ENCODE results near the gene HDGFL3. TPM values are rescaled to one million over a fixed set of nuclear protein-coding genes. Genes with fewer than 3 reads are reported as not detected.

HDGFL3 gene
- total and polyA plus RNA-seq, 2 experiments from 2014 or later, result 31.3 to 50.6 TPM

DNA sequence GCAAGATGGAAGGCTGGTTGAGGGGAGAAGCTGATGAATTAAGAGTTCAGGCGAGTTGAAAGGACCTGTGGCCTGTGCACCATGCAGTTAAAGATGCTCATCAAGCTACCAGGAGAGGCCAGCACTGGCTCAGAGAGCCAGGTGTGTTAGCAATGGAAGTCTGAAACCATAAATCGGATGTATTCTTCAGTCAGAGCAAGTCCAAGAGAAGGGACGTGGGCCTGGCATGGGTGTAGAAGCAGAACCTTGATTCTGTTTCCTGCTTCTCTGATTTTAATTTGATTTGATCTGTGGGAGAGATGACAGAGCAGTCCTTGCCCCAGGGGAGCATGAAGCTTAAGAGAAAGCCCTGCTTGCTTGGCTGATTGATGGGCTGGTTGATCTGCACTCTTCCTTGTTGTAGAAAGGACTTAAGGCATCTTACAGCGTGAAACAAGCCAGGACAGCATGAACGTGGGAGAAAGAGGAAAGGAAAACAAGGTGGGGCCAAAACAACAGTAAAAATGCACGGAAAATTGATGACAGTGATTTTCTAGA is 89.3 kb downstream of the HDGFL3 start:
- H4K20me1 ChIP-seq (ENCODE audit: insufficient read depth, poor library complexity, severe bottlenecking), result no peaks in the 10 kb centered on the region
- H3K4me2 ChIP-seq, result no peak overlapping the region
- 75% methylated on average over 6 of the region's 6 CpGs for WGBS (ENCODE audit: low lambda C conversion rate, missing lambda C conversion rate)

DNA sequence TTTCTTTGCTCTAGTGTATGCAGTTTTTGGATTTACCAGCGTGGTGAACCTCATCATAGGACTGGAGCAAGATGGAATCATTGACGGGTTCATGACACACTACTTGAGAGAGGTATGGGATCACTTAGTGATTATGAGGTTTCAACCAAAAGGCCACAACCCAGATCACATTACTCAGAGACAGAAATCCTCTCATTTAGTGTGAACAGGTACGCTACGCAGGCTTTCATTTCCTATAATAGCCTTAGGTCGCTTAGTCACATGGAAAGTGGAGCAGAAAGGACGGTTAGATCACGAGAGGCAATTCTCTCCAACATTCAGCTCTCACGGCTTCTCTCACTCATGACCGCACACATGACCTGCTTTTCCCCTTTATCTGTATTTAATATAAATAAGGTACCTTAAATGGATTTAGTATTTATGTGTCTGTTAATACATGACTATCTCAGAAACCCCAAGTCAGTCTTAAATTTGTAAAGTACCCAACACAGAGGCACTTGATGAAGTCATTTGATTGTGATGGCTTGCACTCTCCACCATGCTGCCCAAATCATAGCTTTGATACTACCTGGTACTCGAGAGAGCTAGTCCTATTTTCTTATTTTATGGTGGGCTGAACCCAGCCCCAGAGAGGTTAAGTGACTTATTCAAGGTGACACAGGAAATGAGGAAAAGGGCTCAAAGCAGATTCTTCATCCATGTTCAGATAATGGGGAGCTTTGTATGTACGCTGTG is 91.6 kb downstream of the HDGFL3 start:
- H3K4me1 ChIP-seq (ENCODE audit: insufficient read depth), result no peaks in the 10 kb centered on the region
- H3K36me3 ChIP-seq (replicated peaks; ENCODE audit: insufficient read depth, low read depth), result no peaks in the 10 kb centered on the region
- no peak for DNase-seq (ENCODE audit: low spot score)
- H3K27ac ChIP-seq, result no peak overlapping the region
- TF ChIP-seq EZH2phosphoT487 (IDR thresholded peaks at IDR 0.05; ENCODE audit: low read depth, severe bottlenecking, unreplicated experiment) (no peak), EZH2 (IDR thresholded peaks at IDR 0.05; ENCODE audit: borderline replicate concordance) (no peak)
- TF ChIP-seq, protein P1, sequence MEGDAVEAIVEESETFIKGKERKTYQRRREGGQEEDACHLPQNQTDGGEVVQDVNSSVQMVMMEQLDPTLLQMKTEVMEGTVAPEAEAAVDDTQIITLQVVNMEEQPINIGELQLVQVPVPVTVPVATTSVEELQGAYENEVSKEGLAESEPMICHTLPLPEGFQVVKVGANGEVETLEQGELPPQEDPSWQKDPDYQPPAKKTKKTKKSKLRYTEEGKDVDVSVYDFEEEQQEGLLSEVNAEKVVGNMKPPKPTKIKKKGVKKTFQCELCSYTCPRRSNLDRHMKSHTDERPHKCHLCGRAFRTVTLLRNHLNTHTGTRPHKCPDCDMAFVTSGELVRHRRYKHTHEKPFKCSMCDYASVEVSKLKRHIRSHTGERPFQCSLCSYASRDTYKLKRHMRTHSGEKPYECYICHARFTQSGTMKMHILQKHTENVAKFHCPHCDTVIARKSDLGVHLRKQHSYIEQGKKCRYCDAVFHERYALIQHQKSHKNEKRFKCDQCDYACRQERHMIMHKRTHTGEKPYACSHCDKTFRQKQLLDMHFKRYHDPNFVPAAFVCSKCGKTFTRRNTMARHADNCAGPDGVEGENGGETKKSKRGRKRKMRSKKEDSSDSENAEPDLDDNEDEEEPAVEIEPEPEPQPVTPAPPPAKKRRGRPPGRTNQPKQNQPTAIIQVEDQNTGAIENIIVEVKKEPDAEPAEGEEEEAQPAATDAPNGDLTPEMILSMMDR (IDR thresholded peaks at IDR 0.05; ENCODE audit: poor library complexity), result no peak
- no peaks in the 10 kb centered on the region for H3K27me3 ChIP-seq
- H3K79me2 ChIP-seq, result no peaks in the 10 kb centered on the region
- no peak overlapping the region for H2AFZ ChIP-seq
- H4K20me1 ChIP-seq (ENCODE audit: insufficient read depth, poor library complexity, severe bottlenecking), result no peaks in the 10 kb centered on the region
- 90% methylated on average over 11 of the region's 11 CpGs for WGBS (ENCODE audit: low lambda C conversion rate, missing lambda C conversion rate)
- no peak overlapping the region for H3K4me3 ChIP-seq
- no peak overlapping the region for H3K4me2 ChIP-seq
- H3K9me3 ChIP-seq (ENCODE audit: low read depth), result no peaks in the 10 kb centered on the region
- H3K9me2 ChIP-seq (replicated peaks; ENCODE audit: insufficient read depth), result no peaks in the 10 kb centered on the region

More for the DNA sequence above, 89.3 kb downstream of the HDGFL3 start:
- Histone ChIP-seq H3K79me2 (no peaks in the 10 kb centered on the region), H3K9me2 (replicated peaks; ENCODE audit: insufficient read depth) (no peaks in the 10 kb centered on the region), H3K4me1 (ENCODE audit: insufficient read depth) (no peaks in the 10 kb centered on the region), H3K4me3 (no peak overlapping the region), H3K27me3 (no peaks in the 10 kb centered on the region), H3K27ac (no peak overlapping the region), H3K36me3 (replicated peaks; ENCODE audit: insufficient read depth, low read depth) (no peaks in the 10 kb centered on the region), H2AFZ (no peak overlapping the region), H3K9me3 (ENCODE audit: low read depth) (no peaks in the 10 kb centered on the region)
- TF ChIP-seq, protein P1 (IDR thresholded peaks at IDR 0.05; ENCODE audit: poor library complexity), result no peak
- TF ChIP-seq EZH2phosphoT487 (IDR thresholded peaks at IDR 0.05; ENCODE audit: low read depth, severe bottlenecking, unreplicated experiment), result no peak
- no peak for TF ChIP-seq EZH2 (IDR thresholded peaks at IDR 0.05; ENCODE audit: borderline replicate concordance)
- no peak for DNase-seq (ENCODE audit: low spot score)

DNA sequence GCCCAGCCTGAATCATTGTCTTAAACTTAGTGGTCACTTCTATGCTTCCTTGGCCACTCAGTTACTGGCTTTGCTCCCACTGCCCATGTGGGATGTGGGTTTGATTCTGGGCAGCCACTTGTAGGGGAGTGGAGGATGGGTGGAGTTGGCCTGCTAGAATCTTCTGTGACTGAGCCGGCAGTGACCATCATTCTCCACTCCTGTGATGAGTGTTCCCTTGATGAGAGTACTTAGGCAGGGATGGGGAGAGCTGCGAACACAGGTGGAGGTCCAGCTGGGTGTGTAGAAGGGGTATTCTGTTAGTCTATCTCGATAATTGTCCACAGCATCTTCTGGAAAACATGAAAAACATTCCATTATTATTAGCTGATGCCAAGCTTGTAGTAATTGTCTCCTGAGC is 92.2 kb downstream of the HDGFL3 start:
- Histone ChIP-seq H4K20me1 (ENCODE audit: insufficient read depth, poor library complexity, severe bottlenecking) (no peaks in the 10 kb centered on the region), H2AFZ (no peak overlapping the region), H3K27me3 (peaks cover 4% of the 10 kb centered on the region), H3K79me2 (no peaks in the 10 kb centered on the region), H3K27ac (no peak overlapping the region), H3K9me2 (replicated peaks; ENCODE audit: insufficient read depth) (no peaks in the 10 kb centered on the region), H3K4me1 (ENCODE audit: insufficient read depth) (no peaks in the 10 kb centered on the region), H3K4me2 (no peak overlapping the region), H3K9me3 (ENCODE audit: low read depth) (no peaks in the 10 kb centered on the region), H3K36me3 (replicated peaks; ENCODE audit: insufficient read depth, low read depth) (no peaks in the 10 kb centered on the region), H3K4me3 (no peak overlapping the region)
- DNase-seq (ENCODE audit: low spot score), result no peak
- WGBS (ENCODE audit: low lambda C conversion rate, missing lambda C conversion rate), result 91% methylated on average over 3 of the region's 3 CpGs
- TF ChIP-seq EZH2 (IDR thresholded peaks at IDR 0.05; ENCODE audit: borderline replicate concordance) (no peak), EZH2phosphoT487 (IDR thresholded peaks at IDR 0.05; ENCODE audit: low read depth, severe bottlenecking, unreplicated experiment) (no peak)
- TF ChIP-seq, protein P1 (IDR thresholded peaks at IDR 0.05; ENCODE audit: poor library complexity), result no peak

All from hepatocyte (in vitro differentiated cells).